ENCODE results near the gene CD36.

CD36 gene

DNA sequence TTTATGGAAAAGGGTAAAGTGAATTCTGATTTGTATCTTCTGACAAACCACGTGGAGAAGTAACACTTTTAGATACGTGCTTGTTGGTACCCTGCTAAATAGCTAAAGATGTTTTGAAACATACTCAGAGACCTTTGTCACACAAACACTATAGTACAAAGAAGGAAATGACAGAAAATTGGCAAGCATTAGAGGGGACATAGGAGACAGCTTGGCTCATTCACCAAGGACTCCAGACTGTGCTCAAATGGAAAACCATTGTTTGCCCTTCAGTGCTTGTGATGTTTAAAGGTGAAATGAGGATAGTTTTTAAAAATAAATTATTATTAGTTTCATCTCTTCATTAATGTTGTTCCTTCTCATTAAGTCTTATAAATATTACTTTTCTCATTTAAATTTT is 34.0 kb upstream of the CD36 start:
- TF ChIP-seq SIN3A (IDR thresholded peaks at IDR 0.05; ENCODE audit: borderline replicate concordance, insufficient read depth, low read length): no peak
- no peak for TF ChIP-seq POLR2AphosphoS5 (IDR thresholded peaks at IDR 0.05; ENCODE audit: low read depth, low read length)
- no peak for TF ChIP-seq REST (IDR thresholded peaks at IDR 0.05; ENCODE audit: insufficient read depth in 1 of 2, low read depth in 2 of 2, low read length in 2 of 2)
- TF ChIP-seq TAF1 (IDR thresholded peaks at IDR 0.05; ENCODE audit: borderline replicate concordance, insufficient read depth, low read length): no peak
- TF ChIP-seq FOXP2 (optimal IDR thresholded peaks at IDR 0.05; ENCODE audit: borderline replicate concordance, extremely low read depth, extremely low read length, insufficient read depth): no peak

- TF ChIP-seq TAF1 (IDR thresholded peaks at IDR 0.05; ENCODE audit: borderline replicate concordance, insufficient read depth, low read length) (no peak), POLR2AphosphoS5 (IDR thresholded peaks at IDR 0.05; ENCODE audit: low read depth, low read length) (no peak), REST (IDR thresholded peaks at IDR 0.05; ENCODE audit: insufficient read depth in 1 of 2, low read depth in 2 of 2, low read length in 2 of 2) (no peak), FOXP2 (optimal IDR thresholded peaks at IDR 0.05; ENCODE audit: borderline replicate concordance, extremely low read depth, extremely low read length, insufficient read depth) (no peak), SIN3A (IDR thresholded peaks at IDR 0.05; ENCODE audit: borderline replicate concordance, insufficient read depth, low read length) (no peak)
Observed at GRCh38 chr7:80607136-80607535, 31.3 kb upstream of the CD36 start.

DNA sequence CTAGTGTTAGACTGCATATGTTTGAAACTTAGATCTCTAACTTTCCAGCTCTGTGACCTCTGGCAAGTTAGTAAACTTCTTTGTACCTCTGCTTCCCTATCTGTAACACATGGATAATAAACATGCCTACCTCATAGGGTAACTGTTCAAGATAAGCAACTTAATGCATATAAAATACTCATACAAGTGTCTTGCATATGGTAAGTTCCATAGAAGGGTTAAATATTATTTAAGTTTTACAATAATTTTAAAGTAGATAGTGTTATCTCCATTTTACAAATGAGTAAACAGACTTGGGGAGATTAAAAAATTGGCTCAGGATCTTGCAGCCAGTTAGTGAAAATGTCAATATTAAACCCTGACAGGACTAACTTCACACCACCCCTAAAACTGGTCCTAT is 30.1 kb upstream of the CD36 start:
- TF ChIP-seq REST (IDR thresholded peaks at IDR 0.05; ENCODE audit: insufficient read depth in 1 of 2, low read depth in 2 of 2, low read length in 2 of 2) (no peak), POLR2AphosphoS5 (IDR thresholded peaks at IDR 0.05; ENCODE audit: low read depth, low read length) (no peak), TAF1 (IDR thresholded peaks at IDR 0.05; ENCODE audit: borderline replicate concordance, insufficient read depth, low read length) (no peak), FOXP2 (optimal IDR thresholded peaks at IDR 0.05; ENCODE audit: borderline replicate concordance, extremely low read depth, extremely low read length, insufficient read depth) (no peak), SIN3A (IDR thresholded peaks at IDR 0.05; ENCODE audit: borderline replicate concordance, insufficient read depth, low read length) (no peak)

DNA sequence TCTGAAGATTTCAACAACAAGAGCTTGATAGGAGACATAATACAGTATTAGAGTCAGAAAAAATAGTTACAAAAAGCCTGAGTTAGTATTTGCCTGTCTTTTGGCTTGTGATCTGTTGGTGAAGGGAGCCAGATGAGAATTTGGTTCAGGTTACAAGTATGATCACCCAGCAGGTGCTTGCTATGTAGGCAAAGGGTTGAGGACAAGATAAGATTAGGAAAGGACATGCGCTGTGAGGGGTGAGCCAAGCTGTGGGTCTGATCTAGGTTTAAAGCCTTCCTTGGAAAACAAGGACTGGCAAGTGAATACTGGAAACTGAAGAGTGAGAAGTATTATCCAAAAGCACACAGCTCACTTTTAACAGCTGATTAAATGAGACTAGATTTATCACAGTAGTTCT is 28.7 kb upstream of the CD36 start:
- TF ChIP-seq POLR2AphosphoS5 (IDR thresholded peaks at IDR 0.05; ENCODE audit: low read depth, low read length): no peak

DNA sequence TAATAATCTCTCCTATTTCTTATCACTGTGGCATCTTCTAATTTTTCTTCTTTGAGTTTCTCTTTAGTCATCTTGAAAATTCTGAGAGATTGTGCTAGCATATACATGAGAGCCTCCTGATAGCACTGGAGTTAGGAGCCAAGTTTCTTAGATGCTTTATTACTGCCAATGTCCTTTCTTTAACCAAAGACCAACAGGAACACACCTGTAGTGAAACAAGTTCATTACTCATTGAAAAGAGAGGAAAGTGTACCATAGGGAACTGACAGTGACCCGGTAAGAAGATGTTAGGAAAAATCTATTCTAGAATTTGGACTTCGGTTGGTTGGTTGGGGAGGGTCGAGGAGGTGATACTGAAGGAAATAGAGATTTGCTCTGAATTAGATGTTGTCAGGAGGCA is 27.1 kb upstream of the CD36 start:
- TF ChIP-seq POLR2AphosphoS5 (IDR thresholded peaks at IDR 0.05; ENCODE audit: low read depth, low read length) (no peak), FOXP2 (optimal IDR thresholded peaks at IDR 0.05; ENCODE audit: borderline replicate concordance, extremely low read depth, extremely low read length, insufficient read depth) (no peak), SIN3A (IDR thresholded peaks at IDR 0.05; ENCODE audit: borderline replicate concordance, insufficient read depth, low read length) (no peak), TAF1 (IDR thresholded peaks at IDR 0.05; ENCODE audit: borderline replicate concordance, insufficient read depth, low read length) (no peak), REST (IDR thresholded peaks at IDR 0.05; ENCODE audit: insufficient read depth in 1 of 2, low read depth in 2 of 2, low read length in 2 of 2) (no peak)

Data from PFSK-1 (cell line).